HEK293 (cell line): ENCODE data around the gene SPO11.

Experiments
- CTCF ChIA-PET: fragments of 350-600 bp; formaldehyde crosslinking; extraction: SDS; loops from one replicate; lab custom pipeline; 2021; ENCODE audit warnings: antibody characterized with exemption; lab: Yijun Ruan, JAX
- POLR2A ChIA-PET: fragments of 300-600 bp; formaldehyde crosslinking; extraction: SDS; loops from one replicate; lab custom pipeline; 2020; ENCODE audit warnings: antibody characterized with exemption, inconsistent platforms; lab: Yijun Ruan, JAX
- H3K27ac ChIP-seq: fragments of 200-500 bp; sonication (Bioruptor generic); 2 replicates; pipeline ENCODE4 v1.5.1; 2014; ENCODE audit warnings: low read depth, low read length, control low read depth, inconsistent platforms; ENCODE audit errors: extremely low read depth
- H3K36me3 ChIP-seq, 2 experiments: fragments of 200-500 bp in 1 of 2; sonication (Bioruptor generic) in 1 of 2; 1 replicate in 1 of 2; 2 replicates in 1 of 2; pipeline ENCODE4 v1.5.1; 2014 to 2017; ENCODE audit warnings: inconsistent platforms in 2 of 2, low read length in 2 of 2; ENCODE audit not compliant: control insufficient read depth in 2 of 2, insufficient read depth in 1 of 2
- H3K4me1 ChIP-seq: fragments of 200-500 bp; sonication (Bioruptor generic); 2 replicates; pipeline ENCODE4 v1.5.1; 2014; ENCODE audit warnings: mild to moderate bottlenecking, low read length, inconsistent platforms; ENCODE audit not compliant: control insufficient read depth, insufficient read depth
- H3K4me3 ChIP-seq: 2 replicates; pipeline ENCODE4 v1.5.1; 2011; ENCODE audit warnings: low read depth, mild to moderate bottlenecking, control low read depth, low read length, moderate library complexity
- H3K9me3 ChIP-seq: fragments of 200-500 bp; sonication (Bioruptor generic); 2 replicates; pipeline ENCODE4 v1.5.1; 2014; ENCODE audit warnings: low read depth, low read length, inconsistent platforms; ENCODE audit not compliant: control insufficient read depth, insufficient read depth
- BCL11A ChIP-seq: fragments of 450-650 bp; formaldehyde crosslinking; IDR thresholded peaks from 2 replicates; pipeline ENCODE4 v1.5.1; 2016; ENCODE audit warnings: low read depth, missing biosample characterization, missing genetic modification characterization
- EGR2 ChIP-seq: fragments of 450-650 bp; formaldehyde crosslinking; IDR thresholded peaks from 2 replicates; pipeline ENCODE4 v1.5.1; 2016; ENCODE audit warnings: low read depth, missing biosample characterization, missing genetic modification characterization
- GLIS1 ChIP-seq: fragments of 450-650 bp; formaldehyde crosslinking; IDR thresholded peaks from 2 replicates; pipeline ENCODE4 v1.5.1; 2016; ENCODE audit warnings: missing biosample characterization, missing genetic modification characterization
- KLF1 ChIP-seq: fragments of 450-650 bp; formaldehyde crosslinking; IDR thresholded peaks from 2 replicates; pipeline ENCODE4 v1.5.1; 2016; ENCODE audit warnings: missing biosample characterization, missing genetic modification characterization
- KLF10 ChIP-seq: fragments of 450-650 bp; IDR thresholded peaks from 2 replicates; pipeline ENCODE4 v1.5.1; 2018; ENCODE audit warnings: missing biosample characterization, mild to moderate bottlenecking, missing genetic modification characterization
- RBAK ChIP-seq: fragments of 450-650 bp; formaldehyde crosslinking; IDR thresholded peaks from 2 replicates; pipeline ENCODE4 v1.5.1; 2016; ENCODE audit warnings: missing biosample characterization, missing genetic modification characterization
- WT1 ChIP-seq: fragments of 450-650 bp; formaldehyde crosslinking; IDR thresholded peaks from 2 replicates; pipeline ENCODE4 v1.5.1; 2016; ENCODE audit warnings: missing biosample characterization, missing genetic modification characterization
- YY2 ChIP-seq: fragments of 450-650 bp; formaldehyde crosslinking; IDR thresholded peaks from 2 replicates; pipeline ENCODE4 v1.5.1; 2016; ENCODE audit warnings: missing biosample characterization, missing genetic modification characterization
- ZBTB21 ChIP-seq: fragments of 450-650 bp; formaldehyde crosslinking; IDR thresholded peaks from 2 replicates; pipeline ENCODE4 v1.5.1; 2017; ENCODE audit warnings: missing biosample characterization, missing genetic modification characterization
- ZNF19 ChIP-seq: fragments of 450-650 bp; formaldehyde crosslinking; IDR thresholded peaks from 2 replicates; pipeline ENCODE4; 2016; ENCODE audit warnings: missing biosample characterization, missing genetic modification characterization, low read depth
- ZNF341 ChIP-seq: fragments of 450-650 bp; formaldehyde crosslinking; IDR thresholded peaks from 2 replicates; pipeline ENCODE4; 2016; ENCODE audit warnings: low read depth, missing biosample characterization, missing genetic modification characterization
- ZNF416 ChIP-seq: fragments of 450-650 bp; formaldehyde crosslinking; IDR thresholded peaks from 2 replicates; pipeline ENCODE4 v1.5.1; 2016; ENCODE audit warnings: missing biosample characterization, missing genetic modification characterization
- ZNF423 ChIP-seq: fragments of 450-650 bp; formaldehyde crosslinking; IDR thresholded peaks from 2 replicates; pipeline ENCODE4 v1.5.1; 2016; ENCODE audit warnings: missing biosample characterization, missing genetic modification characterization
- ZNF473 ChIP-seq: fragments of 450-650 bp; formaldehyde crosslinking; IDR thresholded peaks from 2 replicates; pipeline ENCODE4 v1.5.1; 2017; ENCODE audit warnings: missing biosample characterization, missing genetic modification characterization
- ZNF529 ChIP-seq: fragments of 450-650 bp; formaldehyde crosslinking; IDR thresholded peaks from 2 replicates; pipeline ENCODE4 v1.5.1; 2017; ENCODE audit warnings: missing genetic modification characterization, missing biosample characterization; ENCODE audit not compliant: insufficient replicate concordance
- ZNF623 ChIP-seq: fragments of 450-650 bp; formaldehyde crosslinking; IDR thresholded peaks from 2 replicates; pipeline ENCODE4 v1.5.1; 2016; ENCODE audit warnings: missing biosample characterization, missing genetic modification characterization
- ZNF624 ChIP-seq: fragments of 450-650 bp; formaldehyde crosslinking; IDR thresholded peaks from 2 replicates; pipeline ENCODE4 v1.5.1; 2017; ENCODE audit warnings: missing biosample characterization, missing genetic modification characterization
- ZNF654 ChIP-seq: fragments of 450-650 bp; formaldehyde crosslinking; IDR thresholded peaks from 2 replicates; pipeline ENCODE4 v1.5.1; 2016; ENCODE audit warnings: low read depth, missing biosample characterization, missing genetic modification characterization
- ZSCAN23 ChIP-seq: fragments of 450-650 bp; formaldehyde crosslinking; IDR thresholded peaks from 2 replicates; pipeline ENCODE4 v1.5.1; 2016; ENCODE audit warnings: missing biosample characterization, missing genetic modification characterization
- TF ChIP-seq, protein P1 (sequence below): fragments of 450-650 bp; formaldehyde crosslinking; IDR thresholded peaks from 2 replicates; pipeline ENCODE4 v1.5.0; 2017; ENCODE audit warnings: missing biosample characterization, missing genetic modification characterization, borderline replicate concordance
- TF ChIP-seq, protein P2 (sequence below): fragments of 450-650 bp; formaldehyde crosslinking; IDR thresholded peaks from 2 replicates; pipeline ENCODE4; 2016; ENCODE audit warnings: missing biosample characterization, missing genetic modification characterization
- TF ChIP-seq, protein P3 (sequence below): fragments of 450-650 bp; formaldehyde crosslinking; IDR thresholded peaks from 2 replicates; pipeline ENCODE4 v1.5.1; 2016; ENCODE audit warnings: missing biosample characterization, missing genetic modification characterization

The SPO11 gene

DNA sequence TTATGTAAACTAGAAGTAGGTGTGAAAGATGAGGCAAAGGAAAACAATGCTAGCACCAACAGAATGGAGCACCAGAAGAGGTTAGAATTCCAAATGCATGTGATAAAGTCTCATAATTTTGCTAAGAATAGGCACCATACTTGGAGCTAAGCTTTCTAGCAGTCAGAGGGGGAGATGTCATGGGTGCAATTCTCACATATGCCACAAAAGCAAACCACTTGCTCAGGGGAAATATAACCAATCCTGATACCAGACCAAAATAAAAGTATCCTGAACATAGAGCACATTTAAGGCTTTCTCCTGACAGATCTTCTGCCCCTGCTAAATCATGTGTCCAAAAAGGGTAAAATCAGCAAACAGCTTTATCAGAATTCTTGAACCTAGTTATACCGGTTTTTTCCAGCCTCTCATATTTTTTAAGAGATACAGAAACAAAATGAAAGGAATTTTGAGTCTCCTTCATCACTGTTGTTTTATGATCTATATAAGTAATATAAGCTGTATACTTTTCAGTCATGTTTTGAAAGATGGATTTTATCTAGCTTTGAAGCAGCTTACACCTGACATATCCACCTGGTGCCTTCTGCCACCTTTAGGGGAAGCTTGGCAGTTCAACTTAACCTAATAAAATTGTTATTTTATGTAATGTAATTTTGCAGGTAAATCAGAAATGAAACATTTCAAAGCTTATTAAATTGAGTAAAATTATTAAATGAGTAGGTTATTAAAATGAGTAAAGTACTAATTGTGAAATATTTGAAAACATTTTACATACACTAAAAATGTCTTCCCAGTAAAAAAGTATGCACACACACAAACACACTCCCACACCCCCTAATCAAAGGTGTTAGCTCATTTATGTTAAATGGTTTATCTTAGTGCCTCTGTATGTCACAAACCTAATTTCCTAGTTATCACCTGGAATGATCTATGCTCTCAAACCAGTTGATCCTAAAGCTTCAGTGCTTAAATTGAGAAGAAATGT lies 2.8 kb downstream of the SPO11 start:
- Histone ChIP-seq H3K27ac (no peak overlapping the region), H3K9me3 (no peaks in the 10 kb centered on the region), H3K36me3 (no peaks in the 10 kb centered on the region), H3K4me1 (no peaks in the 10 kb centered on the region), H3K4me3 (no peak overlapping the region)
- ChIA-PET POLR2A (interaction anchor here (1.2 kb wide), 1 partner anchor 240 kb away, joined by 3 read pairs; no protein-coding TSS in a partner anchor), CTCF (interaction anchor here (0.6 to 8.9 kb wide), 20 partner anchors 8 to 939 kb away, joined by 3 to 88 read pairs (median 4); no protein-coding TSS in a partner anchor)
- TF ChIP-seq ZNF624 (tag by site-specific recombination) (no peak), ZNF654 (tag by site-specific recombination) (peak; percentile 24; the same call in 1 of the 2 replicates)

DNA sequence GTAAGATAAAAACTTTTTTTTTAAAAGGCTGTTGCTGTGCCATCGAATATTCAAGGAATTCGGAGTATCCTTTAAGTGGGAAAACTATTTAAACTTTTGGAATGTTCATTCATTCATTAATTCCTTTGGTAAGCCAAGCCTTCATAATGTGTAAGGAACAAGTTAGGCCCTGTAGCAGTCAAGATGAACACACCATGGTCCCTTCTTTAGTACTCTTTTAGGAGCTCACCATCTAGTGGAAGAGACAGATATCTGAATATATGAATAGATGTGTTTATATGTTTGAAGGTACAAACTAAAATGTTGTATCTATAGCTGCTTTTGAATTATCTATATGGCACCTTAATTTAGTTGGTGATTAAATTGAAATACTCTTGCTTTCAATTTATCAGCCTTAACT lies 5.8 kb downstream of the SPO11 start:
- POLR2A ChIA-PET, result no interaction called here

DNA sequence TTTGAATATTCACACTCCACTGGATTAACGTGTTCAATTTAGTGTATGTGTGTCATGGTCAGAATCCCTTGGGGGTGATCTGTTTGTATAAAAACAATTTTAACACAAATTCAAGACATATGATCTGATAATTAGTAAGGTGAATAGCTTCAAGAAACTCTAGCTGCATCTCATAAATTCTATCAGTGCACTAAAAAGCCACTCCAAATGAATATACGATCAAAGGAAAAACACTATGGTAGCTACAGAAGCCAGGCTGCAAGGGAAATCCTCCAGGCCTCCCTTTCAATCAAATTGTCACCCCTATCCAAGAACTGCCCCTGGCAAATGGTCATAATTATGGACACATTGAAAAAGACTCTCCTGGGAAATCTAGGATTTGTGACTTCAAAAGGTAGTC lies 12.1 kb downstream of the SPO11 start:
- no peak overlapping the region for H3K4me3 ChIP-seq
- H3K4me1 ChIP-seq, result no peaks in the 10 kb centered on the region
- H3K36me3 ChIP-seq, result no peaks in the 10 kb centered on the region
- H3K9me3 ChIP-seq, result no peaks in the 10 kb centered on the region
- CTCF ChIA-PET, result interaction anchor here (2.7 to 11.9 kb wide), 2 partner anchors 9 to 249 kb away, joined by 10 to 165 read pairs; no protein-coding TSS in a partner anchor
- no peak overlapping the region for H3K27ac ChIP-seq
- POLR2A ChIA-PET, result no interaction called here
- no peak for TF ChIP-seq ZNF529 (tag by site-specific recombination)
- TF ChIP-seq, protein P1, sequence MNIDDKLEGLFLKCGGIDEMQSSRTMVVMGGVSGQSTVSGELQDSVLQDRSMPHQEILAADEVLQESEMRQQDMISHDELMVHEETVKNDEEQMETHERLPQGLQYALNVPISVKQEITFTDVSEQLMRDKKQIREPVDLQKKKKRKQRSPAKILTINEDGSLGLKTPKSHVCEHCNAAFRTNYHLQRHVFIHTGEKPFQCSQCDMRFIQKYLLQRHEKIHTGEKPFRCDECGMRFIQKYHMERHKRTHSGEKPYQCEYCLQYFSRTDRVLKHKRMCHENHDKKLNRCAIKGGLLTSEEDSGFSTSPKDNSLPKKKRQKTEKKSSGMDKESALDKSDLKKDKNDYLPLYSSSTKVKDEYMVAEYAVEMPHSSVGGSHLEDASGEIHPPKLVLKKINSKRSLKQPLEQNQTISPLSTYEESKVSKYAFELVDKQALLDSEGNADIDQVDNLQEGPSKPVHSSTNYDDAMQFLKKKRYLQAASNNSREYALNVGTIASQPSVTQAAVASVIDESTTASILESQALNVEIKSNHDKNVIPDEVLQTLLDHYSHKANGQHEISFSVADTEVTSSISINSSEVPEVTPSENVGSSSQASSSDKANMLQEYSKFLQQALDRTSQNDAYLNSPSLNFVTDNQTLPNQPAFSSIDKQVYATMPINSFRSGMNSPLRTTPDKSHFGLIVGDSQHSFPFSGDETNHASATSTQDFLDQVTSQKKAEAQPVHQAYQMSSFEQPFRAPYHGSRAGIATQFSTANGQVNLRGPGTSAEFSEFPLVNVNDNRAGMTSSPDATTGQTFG (tag by site-specific recombination), result no peak
- no peak for TF ChIP-seq RBAK
- TF ChIP-seq GLIS1 (tag by site-specific recombination), result no peak
- no peak for TF ChIP-seq ZSCAN23 (tag by site-specific recombination)
- TF ChIP-seq ZBTB21 (tag by site-specific recombination), result no peak
- 0 out of 2 replicates have a peak, but pooled peaks have one; percentile 60 for TF ChIP-seq BCL11A (tag by site-specific recombination)
- no peak for TF ChIP-seq ZNF623 (tag by site-specific recombination)
- no peak for TF ChIP-seq ZNF416
- TF ChIP-seq KLF10 (tag by site-specific recombination), result peak; percentile 44; the same call in 1 of the 2 replicates
- no peak for TF ChIP-seq EGR2 (tag by site-specific recombination)
- TF ChIP-seq ZNF423 (tag by site-specific recombination), result no peak
- TF ChIP-seq, protein P2, sequence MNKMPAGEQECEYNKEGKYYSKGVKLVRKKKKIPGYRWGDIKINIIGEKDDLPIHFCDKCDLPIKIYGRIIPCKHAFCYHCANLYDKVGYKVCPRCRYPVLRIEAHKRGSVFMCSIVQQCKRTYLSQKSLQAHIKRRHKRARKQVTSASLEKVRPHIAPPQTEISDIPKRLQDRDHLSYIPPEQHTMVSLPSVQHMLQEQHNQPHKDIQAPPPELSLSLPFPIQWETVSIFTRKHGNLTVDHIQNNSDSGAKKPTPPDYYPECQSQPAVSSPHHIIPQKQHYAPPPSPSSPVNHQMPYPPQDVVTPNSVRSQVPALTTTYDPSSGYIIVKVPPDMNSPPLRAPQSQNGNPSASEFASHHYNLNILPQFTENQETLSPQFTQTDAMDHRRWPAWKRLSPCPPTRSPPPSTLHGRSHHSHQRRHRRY (tag by site-specific recombination), result no peak
- TF ChIP-seq YY2 (tag by site-specific recombination), result no peak
- peak; percentile 13; the same call in 1 of the 2 replicates for TF ChIP-seq WT1 (tag by site-specific recombination)
- TF ChIP-seq KLF1, result no peak
- TF ChIP-seq ZNF19, result no peak
- TF ChIP-seq, protein P3, sequence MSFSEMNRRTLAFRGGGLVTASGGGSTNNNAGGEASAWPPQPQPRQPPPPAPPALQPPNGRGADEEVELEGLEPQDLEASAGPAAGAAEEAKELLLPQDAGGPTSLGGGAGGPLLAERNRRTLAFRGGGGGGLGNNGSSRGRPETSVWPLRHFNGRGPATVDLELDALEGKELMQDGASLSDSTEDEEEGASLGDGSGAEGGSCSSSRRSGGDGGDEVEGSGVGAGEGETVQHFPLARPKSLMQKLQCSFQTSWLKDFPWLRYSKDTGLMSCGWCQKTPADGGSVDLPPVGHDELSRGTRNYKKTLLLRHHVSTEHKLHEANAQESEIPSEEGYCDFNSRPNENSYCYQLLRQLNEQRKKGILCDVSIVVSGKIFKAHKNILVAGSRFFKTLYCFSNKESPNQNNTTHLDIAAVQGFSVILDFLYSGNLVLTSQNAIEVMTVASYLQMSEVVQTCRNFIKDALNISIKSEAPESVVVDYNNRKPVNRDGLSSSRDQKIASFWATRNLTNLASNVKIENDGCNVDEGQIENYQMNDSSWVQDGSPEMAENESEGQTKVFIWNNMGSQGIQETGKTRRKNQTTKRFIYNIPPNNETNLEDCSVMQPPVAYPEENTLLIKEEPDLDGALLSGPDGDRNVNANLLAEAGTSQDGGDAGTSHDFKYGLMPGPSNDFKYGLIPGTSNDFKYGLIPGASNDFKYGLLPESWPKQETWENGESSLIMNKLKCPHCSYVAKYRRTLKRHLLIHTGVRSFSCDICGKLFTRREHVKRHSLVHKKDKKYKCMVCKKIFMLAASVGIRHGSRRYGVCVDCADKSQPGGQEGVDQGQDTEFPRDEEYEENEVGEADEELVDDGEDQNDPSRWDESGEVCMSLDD (tag by site-specific recombination), result no peak
- TF ChIP-seq ZNF473 (tag by site-specific recombination), result no peak
- no peak for TF ChIP-seq ZNF341 (tag by site-specific recombination)

More for the DNA sequence above, 5.8 kb downstream of the SPO11 start:
- no peaks in the 10 kb centered on the region for H3K4me1 ChIP-seq
- CTCF ChIA-PET, result interaction anchor here (0.8 to 8.9 kb wide), 5 partner anchors 10 to 244 kb away, joined by 3 to 88 read pairs (median 4); no protein-coding TSS in a partner anchor
- H3K4me3 ChIP-seq, result no peak overlapping the region
- H3K9me3 ChIP-seq, result no peaks in the 10 kb centered on the region
- no peak overlapping the region for H3K27ac ChIP-seq
- TF ChIP-seq ZNF654 (tag by site-specific recombination), result peak; percentile 32
- TF ChIP-seq ZNF529 (tag by site-specific recombination), result no peak
- no peaks in the 10 kb centered on the region for H3K36me3 ChIP-seq
